Upper lobe of right lung (tissue), 1 donor: Measurements from ENCODE around the gene PDP2. TPM values are rescaled to one million over a fixed set of nuclear protein-coding genes. Genes with fewer than 3 reads are reported as not detected.

Source experiments
- ATAC-seq: fragments of 200-7000 bp; cut with Tn5 transposase; one replicate; pipeline ENCODE4 v1.9.1; 2020; ENCODE audit warnings: mild to moderate bottlenecking, moderate library complexity
- DNase-seq: peaks from one replicate; pipeline ENCODE4 v3.0.0-alpha.2; 2020
- H3K27ac ChIP-seq: fragments of 200-600 bp; one replicate; pipeline ENCODE4 v1.8.0; 2022
- H3K27me3 ChIP-seq: fragments of 200-600 bp; one replicate; pipeline ENCODE4 v1.8.0; 2022; ENCODE audit warnings: mild to moderate bottlenecking
- H3K36me3 ChIP-seq: fragments of 200-600 bp; one replicate; pipeline ENCODE4 v1.8.0; 2022
- H3K4me1 ChIP-seq: fragments of 200-600 bp; one replicate; pipeline ENCODE4 v1.8.0; 2022
- H3K4me3 ChIP-seq: fragments of 200-600 bp; one replicate; pipeline ENCODE4 v1.8.0; 2022; ENCODE audit warnings: mild to moderate bottlenecking
- H3K9me3 ChIP-seq: fragments of 200-600 bp; one replicate; pipeline ENCODE4 v1.8.0; 2022
- intact Hi-C: fragments of 100-400 bp; cut with DNase I; formaldehyde crosslinking; loops from one replicate; pipeline ENCODE4 v1.11.0; 2022
- total RNA-seq: library from RNA; stranded (reverse); fragmentation: NEBNext Ultra II Directional; extraction: Animal tissue kit (Norgen Biotek cat#: 25700); gene quantifications from one replicate; pipeline ENCODE4 v1.2.1, GENCODE V29; 2021
- TF ChIP-seq, protein P1 (sequence below): fragments of 200-600 bp; IDR thresholded peaks from one replicate; pipeline ENCODE4 v1.8.0; 2022; ENCODE audit warnings: antibody characterized with exemption
- donor health status: DM: no; HTN: yes; CAD: no; lungs with severe emphysema.

The PDP2 gene
- total RNA-seq, 1 donor from 2014 or later, result 22.4 TPM

DNA sequence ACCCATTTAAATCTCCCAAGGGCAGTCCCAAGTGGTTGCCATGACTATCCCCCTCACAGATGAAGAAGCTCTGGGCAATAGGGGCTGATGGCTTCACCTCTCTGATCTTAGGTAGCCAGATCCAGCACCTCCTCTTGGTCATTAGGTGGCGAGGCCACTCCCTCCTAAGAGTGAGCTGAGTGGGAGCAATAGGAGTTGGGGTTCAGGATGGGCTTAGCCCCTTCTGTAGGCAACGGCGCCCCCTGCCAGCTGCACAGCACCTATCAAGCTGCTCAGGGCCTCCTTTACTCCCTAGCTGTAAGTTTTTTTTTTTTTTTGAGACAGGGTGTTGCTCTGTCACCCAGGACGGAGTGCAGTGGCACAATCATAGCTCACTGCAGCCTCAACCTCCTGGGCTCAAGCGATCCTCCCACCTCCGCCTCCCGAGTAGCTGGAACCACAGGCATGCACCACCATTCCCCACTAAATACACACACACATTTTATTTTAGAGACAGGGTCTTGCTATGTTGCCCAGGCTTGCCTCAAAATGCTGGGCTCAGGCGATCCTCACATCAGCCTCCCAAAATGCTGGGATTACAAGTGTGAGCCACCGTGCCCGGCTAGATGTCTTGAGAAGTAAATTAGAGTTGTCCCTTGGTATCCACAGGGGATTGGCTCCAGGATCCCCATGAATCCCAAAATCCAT is 48.5 kb downstream of the PDP2 start:
- intact Hi-C loops, result no loop called here
- Histone ChIP-seq H3K4me1 (peaks cover 46% of the 10 kb centered on the region), H3K27me3 (peaks cover 5% of the 10 kb centered on the region), H3K36me3 (peaks cover 13% of the 10 kb centered on the region), H3K9me3 (no peaks in the 10 kb centered on the region), H3K4me3 (no peak overlapping the region), H3K27ac (peak overlapping the region; percentile 11)
- no peak for ATAC-seq
- no peak for DNase-seq
- TF ChIP-seq, protein P1, sequence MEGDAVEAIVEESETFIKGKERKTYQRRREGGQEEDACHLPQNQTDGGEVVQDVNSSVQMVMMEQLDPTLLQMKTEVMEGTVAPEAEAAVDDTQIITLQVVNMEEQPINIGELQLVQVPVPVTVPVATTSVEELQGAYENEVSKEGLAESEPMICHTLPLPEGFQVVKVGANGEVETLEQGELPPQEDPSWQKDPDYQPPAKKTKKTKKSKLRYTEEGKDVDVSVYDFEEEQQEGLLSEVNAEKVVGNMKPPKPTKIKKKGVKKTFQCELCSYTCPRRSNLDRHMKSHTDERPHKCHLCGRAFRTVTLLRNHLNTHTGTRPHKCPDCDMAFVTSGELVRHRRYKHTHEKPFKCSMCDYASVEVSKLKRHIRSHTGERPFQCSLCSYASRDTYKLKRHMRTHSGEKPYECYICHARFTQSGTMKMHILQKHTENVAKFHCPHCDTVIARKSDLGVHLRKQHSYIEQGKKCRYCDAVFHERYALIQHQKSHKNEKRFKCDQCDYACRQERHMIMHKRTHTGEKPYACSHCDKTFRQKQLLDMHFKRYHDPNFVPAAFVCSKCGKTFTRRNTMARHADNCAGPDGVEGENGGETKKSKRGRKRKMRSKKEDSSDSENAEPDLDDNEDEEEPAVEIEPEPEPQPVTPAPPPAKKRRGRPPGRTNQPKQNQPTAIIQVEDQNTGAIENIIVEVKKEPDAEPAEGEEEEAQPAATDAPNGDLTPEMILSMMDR, result peak; percentile 31

DNA sequence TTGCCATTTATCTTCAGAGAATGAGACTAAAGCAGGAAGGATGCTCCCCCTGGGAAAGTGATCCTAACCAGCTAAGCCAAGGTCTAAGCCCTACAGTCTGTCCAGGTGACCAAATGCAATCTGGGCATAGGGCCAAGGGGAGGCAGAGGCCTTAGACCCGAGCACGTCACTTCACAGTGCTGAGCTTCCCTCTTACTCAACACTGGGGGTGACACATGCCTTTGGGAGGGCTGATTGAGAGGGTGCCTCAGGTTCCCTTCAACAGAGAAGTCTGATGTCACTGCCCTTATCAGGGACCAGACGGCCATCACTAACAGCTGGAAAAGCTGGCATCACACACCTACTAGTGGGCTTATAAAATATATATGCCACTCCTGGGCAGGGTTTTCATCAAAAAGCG is 49.9 kb downstream of the PDP2 start:
- intact Hi-C loops, result no loop called here
- H3K27me3 ChIP-seq, result no peaks in the 10 kb centered on the region
- DNase-seq, result no peak
- H3K27ac ChIP-seq, result no peak overlapping the region
- peaks cover 37% of the 10 kb centered on the region for H3K4me1 ChIP-seq
- TF ChIP-seq, protein P1, result no peak
- ATAC-seq, result no peak
- H3K9me3 ChIP-seq, result no peaks in the 10 kb centered on the region
- H3K4me3 ChIP-seq, result no peak overlapping the region
- peaks cover 13% of the 10 kb centered on the region for H3K36me3 ChIP-seq

DNA sequence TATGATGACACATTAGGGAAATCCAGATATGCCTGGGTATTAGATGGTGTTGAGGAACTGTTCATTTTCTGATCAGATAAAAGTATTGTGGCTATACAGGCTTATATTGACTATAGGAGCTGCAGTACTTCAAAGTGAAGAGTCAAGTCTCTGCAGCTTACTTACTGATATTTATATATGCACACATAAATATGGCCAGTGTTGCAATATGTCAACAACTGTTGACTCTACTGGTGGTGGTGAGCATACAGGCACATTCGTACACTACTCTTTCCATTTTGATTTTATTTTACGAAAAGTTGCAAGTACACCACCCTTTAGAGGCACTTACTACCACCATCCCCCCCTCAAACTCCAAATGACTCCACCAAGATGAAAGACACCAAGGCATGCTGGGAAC is 51.4 kb downstream of the PDP2 start:
- no peak for DNase-seq
- no peaks in the 10 kb centered on the region for H3K9me3 ChIP-seq
- no peak overlapping the region for H3K27ac ChIP-seq
- no peaks in the 10 kb centered on the region for H3K27me3 ChIP-seq
- intact Hi-C loops, result no loop called here
- ATAC-seq, result no peak
- TF ChIP-seq, protein P1, result no peak
- peaks cover 13% of the 10 kb centered on the region for H3K36me3 ChIP-seq
- no peak overlapping the region for H3K4me3 ChIP-seq
- H3K4me1 ChIP-seq, result peaks cover 46% of the 10 kb centered on the region

DNA sequence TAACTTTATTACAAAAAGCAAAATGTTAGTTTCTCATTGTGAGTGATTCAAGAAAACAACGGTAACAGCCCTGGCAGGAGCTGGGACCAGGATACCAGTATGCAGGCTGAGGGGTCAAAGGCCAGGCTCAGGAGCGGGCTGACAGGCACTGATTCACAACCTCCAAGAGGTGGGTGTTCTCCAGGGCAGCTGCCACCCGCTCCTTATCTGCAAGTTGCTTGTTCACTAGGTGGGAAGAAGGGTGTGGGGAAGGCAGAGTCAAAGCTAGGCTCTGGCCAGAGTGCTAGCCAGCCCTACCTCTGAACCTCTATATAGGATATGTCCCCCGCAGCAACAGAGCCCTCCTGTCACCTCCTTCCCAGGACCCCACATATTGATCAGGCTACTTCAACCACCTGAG is 51.8 kb downstream of the PDP2 start:
- Histone ChIP-seq H3K9me3 (no peaks in the 10 kb centered on the region), H3K4me1 (peaks cover 45% of the 10 kb centered on the region), H3K27ac (no peak overlapping the region), H3K27me3 (no peaks in the 10 kb centered on the region), H3K4me3 (no peak overlapping the region), H3K36me3 (peaks cover 13% of the 10 kb centered on the region)
- intact Hi-C loops, result no loop called here
- DNase-seq (no peak), ATAC-seq (no peak)
- TF ChIP-seq, protein P1, result no peak

DNA sequence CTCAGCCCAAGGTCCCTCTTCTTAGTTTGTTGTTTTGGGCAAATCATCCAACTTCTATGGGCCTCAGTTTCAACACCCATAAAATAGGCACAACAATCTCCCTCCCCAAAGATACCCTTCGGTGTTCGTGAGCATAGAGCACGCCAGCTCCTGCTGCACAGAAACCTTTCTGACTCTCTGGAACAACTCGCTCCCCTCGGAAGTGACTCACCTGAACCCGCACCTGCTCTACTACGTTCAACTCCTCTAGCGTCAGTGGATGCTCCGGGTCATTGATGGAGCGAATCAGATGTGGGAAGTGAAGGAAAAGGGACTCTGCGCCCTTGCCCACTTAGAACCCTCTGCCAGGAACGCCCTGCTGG is 53.4 kb downstream of the PDP2 start:
- H3K27me3 ChIP-seq, result no peaks in the 10 kb centered on the region
- H3K36me3 ChIP-seq, result peaks cover 21% of the 10 kb centered on the region
- intact Hi-C loops, result no loop called here
- H3K4me1 ChIP-seq, result peaks cover 29% of the 10 kb centered on the region
- ATAC-seq, result no peak
- no peak for DNase-seq
- peak overlapping the region; percentile 92 for H3K27ac ChIP-seq
- H3K4me3 ChIP-seq, result peak overlapping the region; percentile 88
- TF ChIP-seq, protein P1, result no peak
- H3K9me3 ChIP-seq, result no peaks in the 10 kb centered on the region
